CD4-positive, alpha-beta T cell treated with Interferon gamma for 1 hour (primary cell): ENCODE measurements around the gene SLC39A13.
A peak's percentile ranks its signal among the peaks of the same experiment; 100 is the strongest.

Source experiments
- DNase-seq: peaks from one replicate; pipeline ENCODE4 v3.0.0-alpha.2; 2020

SLC39A13 gene

GRCh38 chr11:47433157-47433556 is 24.8 kb downstream of the SLC39A13 start:
- DNase-seq: no peak

GRCh38 chr11:47434011-47434786 is 25.8 kb downstream of the SLC39A13 start:
- no peak for DNase-seq

DNA sequence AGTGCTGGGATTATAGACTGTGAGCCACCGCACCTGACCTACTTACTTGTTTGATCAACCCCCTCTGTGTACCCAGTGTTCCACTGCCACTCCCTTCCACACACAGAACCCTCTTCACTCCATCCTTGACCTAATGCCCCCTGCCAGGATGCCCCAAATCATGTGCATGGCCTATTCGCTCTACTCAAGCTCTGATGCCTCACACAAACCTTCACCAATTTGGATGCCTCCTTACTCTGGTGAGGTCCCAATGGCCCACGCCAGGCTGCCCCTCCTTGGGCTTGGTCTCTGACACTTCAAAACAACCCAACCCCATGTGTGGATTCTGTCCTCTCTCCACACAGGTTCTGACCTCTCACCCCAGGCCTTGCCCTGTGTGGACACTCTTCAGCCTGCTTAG is 27.3 kb downstream of the SLC39A13 start:
- DNase-seq: no peak

- DNase-seq: no peak
These were observed 28.3 kb downstream of the SLC39A13 start for GRCh38 chr11:47436726-47437125.

- DNase-seq: no peak
These were observed 28.9 kb downstream of the SLC39A13 start for GRCh38 chr11:47437218-47437745.

DNA sequence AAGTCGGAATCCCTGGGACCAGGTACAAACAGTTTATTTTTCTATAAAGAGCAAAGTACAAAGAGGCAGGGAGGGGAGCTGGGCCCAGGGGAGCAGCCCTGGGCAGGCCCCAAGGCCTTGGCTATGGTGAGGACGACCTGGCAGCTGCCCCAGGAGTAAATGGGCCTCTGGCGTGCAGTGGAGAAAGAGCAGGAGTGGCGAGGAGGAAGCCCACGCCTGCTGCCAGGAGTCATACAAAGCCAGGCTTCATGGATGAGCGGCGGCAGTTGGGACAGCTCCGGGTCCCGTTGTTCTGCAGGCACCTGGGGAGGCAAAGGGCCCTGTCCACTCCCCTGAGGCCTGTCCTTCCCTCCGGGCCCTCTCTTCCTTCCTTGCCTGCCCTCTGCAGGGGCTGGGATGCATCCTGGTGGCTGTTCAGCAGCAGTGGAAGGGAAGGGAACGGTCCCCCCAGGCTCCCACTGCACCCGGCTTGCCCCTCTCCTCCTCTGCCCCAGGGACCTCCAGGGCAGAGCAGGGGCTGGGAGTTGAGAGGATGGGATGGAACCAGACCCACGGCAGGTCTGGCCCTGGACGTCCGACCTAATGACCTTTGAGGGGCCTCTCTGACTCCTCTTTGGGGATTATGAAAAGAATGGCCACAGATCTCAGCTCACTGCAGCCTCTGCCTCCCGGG is 29.5 kb downstream of the SLC39A13 start:
- DNase-seq: no peak

- no peak for DNase-seq
These were observed 30.3 kb downstream of the SLC39A13 start for GRCh38 chr11:47438721-47439120.

GRCh38 chr11:47440054-47440476 is 31.7 kb downstream of the SLC39A13 start:
- no peak for DNase-seq

GRCh38 chr11:47441421-47441820 is 33.0 kb downstream of the SLC39A13 start:
- no peak for DNase-seq

- DNase-seq: no peak
These were observed 34.1 kb downstream of the SLC39A13 start for GRCh38 chr11:47442514-47442913.

- DNase-seq: no peak
These were observed 34.8 kb downstream of the SLC39A13 start for GRCh38 chr11:47443028-47443700.

DNA sequence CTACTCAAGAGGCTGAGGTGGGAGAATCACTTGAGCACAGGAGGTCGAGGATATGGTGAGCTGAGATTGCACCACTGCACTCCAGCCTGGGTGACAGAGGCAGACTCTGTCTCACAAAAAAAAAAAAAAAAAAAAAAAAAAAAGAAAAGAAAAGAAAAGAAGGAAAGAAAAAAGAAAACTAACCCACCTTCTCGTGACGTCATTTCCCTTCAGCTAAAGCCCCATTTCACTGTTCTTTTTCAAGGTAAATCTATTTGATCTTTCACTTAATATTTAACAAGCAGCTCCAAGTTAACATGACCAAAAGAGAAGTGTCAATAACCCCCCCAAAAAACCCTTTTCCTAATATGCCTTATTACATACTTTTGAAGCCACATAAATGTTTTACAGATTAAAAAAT is 35.4 kb downstream of the SLC39A13 start:
- no peak for DNase-seq

DNA sequence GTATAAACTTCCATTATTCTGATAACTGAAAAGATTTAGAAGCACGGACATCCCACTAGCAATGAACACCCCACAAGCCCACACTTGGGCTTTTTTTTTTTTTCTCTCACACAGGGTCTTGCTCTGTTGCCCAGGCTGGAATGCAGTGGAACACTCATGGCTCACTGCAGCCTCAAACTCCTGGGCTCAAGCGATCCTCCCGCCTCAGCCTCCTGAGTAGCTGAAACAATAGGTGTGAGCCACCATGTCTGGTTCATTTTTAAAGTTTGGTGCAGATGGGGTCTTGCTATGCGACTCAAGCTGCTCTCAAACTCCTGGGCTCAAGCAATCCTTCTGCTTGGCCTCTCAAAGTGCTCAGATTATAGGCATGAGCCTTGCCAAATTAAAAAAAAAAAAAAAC is 37.5 kb downstream of the SLC39A13 start:
- DNase-seq: no peak

DNA sequence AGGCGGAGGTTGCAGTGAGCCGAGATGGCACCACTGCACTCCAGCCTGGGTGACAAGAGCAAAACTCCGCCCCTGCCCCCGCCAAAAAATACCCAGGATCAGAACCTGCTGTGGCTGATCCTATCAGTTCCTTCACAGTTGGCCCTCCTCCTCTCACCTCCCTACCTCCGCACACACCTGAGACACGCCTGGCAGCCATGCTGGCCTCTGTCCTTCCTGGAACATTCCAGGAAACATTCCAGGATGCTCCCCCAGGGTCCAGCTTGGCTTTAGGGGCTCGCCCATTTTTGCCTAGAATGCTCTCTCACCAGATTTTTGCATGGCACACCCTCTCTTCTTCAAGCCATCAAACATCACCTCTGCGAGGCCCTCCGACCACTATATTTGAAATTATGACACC is 38.4 kb downstream of the SLC39A13 start:
- no peak for DNase-seq

DNA sequence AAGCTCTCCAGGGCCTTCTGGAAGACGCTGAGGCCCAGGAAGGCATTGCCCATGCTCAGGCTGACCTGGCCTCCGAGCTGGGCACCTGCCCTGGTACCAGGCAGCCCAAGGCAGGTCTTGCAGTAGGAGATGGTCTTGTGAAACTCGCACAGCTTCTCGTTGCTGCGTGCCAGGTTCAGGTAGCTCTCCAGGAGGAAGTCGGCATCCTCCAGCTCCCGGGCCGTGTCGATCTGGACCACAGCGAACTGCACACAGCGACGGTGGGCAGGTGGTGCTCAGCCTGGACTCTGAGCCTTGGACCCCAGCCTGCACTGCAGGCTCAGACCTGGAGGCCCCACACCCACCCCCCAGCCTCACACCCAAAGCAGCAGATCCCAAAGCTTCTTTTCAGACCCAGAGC is 39.5 kb downstream of the SLC39A13 start:
- DNase-seq: no peak

DNA sequence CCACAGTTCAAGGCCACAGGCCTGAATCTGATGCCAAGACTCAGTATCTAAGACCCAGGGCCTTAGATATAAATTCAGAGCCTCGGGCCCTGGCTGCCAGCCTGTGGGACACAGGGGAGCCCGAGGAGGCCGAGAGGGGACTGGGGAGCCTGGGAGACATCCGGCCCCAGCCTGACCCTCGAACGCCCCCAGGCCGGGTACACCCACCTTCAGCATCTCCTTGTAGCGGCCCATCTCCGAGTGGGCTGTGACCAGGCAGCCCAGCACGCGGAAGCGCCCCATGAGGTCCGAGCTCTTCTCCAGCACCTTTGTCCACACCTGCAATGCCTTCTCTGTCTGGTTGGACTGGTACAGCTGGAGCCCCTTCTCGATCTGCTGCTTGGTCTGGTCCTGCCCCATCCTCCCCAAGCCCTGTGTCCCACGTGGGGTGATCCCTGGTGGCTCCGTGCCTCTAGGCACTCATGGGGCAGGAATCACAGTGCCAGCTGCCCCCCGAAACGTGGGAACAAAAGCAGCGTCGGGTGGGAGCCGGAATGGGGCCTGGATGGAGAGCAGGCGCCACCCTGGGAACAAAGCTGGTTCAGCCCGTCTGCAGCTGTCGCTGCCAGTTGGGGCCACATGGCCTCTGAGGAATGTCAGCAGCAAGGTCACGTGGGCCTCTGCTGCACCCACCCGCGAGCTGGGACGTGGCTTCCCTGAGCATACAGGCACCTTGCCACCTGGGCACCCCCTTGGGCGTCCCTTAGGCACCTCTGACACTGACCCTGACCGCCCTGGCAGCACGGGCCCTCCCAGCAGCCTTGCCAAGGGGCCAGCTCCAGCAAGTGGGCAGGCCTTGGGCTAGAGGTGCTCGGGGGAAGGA is 40.4 kb downstream of the SLC39A13 start, which contains the start of gene RAPSN:
TSS of gene RAPSN (minus strand) at position 571 of the 862 bp plus-strand sequence. CDS start at position 399, 172 bp downstream.
- no peak for DNase-seq

DNA sequence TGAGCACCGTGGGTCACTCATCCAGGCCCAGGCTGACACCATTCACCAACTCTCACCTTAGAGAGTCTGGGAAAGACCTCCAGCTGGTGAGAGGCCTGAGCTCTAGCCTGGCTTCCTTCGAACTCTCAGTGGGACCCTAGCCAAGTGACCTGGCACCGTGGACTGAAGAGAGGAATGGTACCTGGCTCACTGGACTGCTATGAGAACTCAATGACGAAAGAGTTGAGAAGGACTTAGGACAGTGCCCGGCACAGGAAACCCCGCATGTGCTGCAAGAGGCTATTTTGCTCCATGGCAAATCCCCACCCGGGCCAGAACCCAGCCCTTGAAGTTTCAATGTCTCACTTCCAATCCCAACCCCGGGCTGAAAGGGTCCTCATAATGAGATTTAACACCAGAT is 41.2 kb downstream of the SLC39A13 start:
- no peak for DNase-seq

DNA sequence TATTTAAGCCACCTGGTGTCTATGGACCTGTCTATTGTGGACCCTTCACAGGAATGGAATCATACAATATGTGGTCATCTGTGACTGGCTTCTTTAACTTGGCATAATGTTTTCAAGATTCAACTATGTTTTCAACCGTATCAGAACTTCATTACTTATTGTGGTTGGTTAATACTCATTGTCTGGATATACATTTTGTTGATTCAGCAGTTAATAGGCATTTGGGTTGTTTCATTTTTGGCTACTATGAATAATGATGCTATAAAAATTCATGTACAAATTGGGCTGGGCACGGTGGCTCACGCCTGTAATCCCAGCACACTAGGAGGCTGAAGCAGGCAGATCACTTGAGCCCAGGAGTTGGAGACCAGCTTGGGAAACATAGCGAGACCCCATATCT is 43.0 kb downstream of the SLC39A13 start:
- no peak for DNase-seq

DNA sequence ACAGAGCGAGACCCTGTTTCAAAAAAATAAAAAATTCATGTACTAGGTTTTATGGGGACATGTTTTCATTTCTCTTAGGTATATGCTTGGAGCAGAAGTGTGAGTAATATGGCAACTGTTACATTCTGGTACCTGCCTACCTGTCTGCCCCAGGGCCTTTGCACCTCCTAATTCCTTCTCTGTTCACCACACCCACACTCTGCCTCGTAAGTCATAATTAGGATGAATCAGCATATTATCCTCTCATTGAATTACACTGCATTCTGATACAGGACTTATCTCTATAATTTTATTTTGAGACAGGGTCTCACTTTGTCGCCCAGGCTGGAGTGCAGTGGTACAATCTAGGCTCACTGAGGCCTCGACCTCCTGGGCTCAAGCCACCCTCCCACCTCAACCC is 43.6 kb downstream of the SLC39A13 start:
- no peak for DNase-seq

GRCh38 chr11:47453365-47453764 is 45.0 kb downstream of the SLC39A13 start:
- no peak for DNase-seq

DNA sequence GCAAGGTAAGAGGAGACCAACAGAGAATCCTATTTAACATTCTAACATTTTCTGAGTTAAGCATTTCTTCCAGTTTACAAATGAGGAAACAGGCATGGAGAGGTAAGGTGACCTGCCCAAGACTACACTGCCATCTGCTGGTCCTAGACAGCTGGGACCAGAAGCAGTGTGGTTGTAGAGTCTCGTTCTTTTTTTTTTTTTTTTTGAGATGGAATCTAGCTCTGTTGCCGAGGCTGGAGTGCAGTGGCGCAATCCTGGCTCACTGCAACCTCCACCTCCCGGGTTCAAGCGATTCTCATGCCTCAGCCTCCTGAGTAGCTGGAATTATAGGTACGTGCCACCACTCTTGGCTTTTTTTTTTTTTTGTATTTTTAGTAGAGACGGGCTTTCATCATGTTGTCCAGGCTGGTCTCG is 45.9 kb downstream of the SLC39A13 start:
- peak; percentile 79 for DNase-seq

DNA sequence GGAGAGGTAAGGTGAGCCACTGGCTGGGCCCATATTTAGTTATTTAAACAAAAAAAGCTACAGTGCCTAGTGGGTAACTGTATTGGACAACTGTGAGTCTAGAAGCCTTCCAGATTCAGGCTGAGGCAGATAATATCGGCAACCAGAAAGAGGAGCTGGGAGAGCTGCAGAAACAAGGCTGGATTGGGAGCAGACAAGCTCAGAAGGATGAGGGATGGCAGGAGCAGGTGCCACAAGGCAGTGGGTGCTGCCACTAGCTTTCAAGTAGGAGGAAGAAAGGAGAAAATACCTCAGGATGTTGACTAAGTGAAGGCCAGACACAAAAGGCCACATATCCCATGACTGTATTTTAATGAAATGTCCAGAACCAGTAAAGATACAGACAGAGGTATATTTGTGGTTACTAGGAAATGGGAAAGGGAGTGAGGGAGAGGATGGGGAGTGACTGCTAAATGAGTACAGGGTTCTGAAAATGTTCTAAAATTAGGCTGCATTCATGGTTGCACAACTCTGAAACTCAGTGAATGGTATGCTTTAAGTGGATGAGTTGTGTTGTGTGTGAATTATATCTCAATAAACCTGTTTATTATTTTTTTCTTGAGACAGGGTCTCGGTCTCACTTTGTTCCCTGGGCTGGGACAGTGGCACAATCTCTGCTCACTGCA is 52.3 kb downstream of the SLC39A13 start:
- DNase-seq: no peak
